Measurements from ENCODE around the gene ZDHHC11. TPM values are rescaled to one million over a fixed set of nuclear protein-coding genes. Genes with fewer than 3 reads are reported as not detected.

ZDHHC11 gene
- total RNA-seq, 1 experiment from 2014 or later, result 17.0 TPM

DNA sequence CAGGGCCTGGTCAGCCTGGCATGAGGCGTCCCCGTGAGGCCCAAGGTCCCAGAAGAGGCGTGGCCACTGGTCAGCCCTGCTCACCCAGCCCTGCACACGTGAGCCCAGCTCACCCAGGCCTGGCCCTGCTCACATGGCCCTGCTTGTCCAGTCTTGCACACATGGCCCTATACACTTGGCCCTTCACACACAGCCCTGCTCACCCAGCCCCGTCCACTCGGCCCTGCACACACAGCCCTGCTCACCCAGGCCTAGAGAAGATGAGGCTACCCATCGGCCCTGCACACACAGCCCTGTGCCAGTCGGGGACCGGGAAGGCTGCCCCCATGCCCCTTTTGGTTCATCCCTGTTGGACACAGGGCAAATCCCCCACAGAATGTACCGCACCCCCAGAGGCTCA lies 94.6 kb downstream of the ZDHHC11 start:
- Histone ChIP-seq H3K4me3 (replicated peaks in 1 of 2; ENCODE audit: low read depth in 1 of 2, low read length in 2 of 2) (no peak overlapping the region), H3K4me1 (ENCODE audit: control insufficient read depth in 1 of 2, insufficient read depth in 2 of 2, low read length in 2 of 2) (no peaks in the 10 kb centered on the region), H3K27ac (ENCODE audit: low read depth, low read length) (no peak overlapping the region), H3K9me3 (ENCODE audit: control insufficient read depth in 1 of 2, insufficient read depth in 1 of 2, low read depth in 1 of 2, low read length in 2 of 2) (no peaks in the 10 kb centered on the region), H3K36me3 (ENCODE audit: control insufficient read depth in 1 of 2, insufficient read depth in 2 of 2, low read length in 2 of 2) (no peaks in the 10 kb centered on the region), H3K9me2 (ENCODE audit: insufficient read depth) (no peaks in the 10 kb centered on the region), H3K4me2 (ENCODE audit: low read length) (no peak overlapping the region), H4K20me1 (ENCODE audit: insufficient read depth) (no peaks in the 10 kb centered on the region), H2AFZ (ENCODE audit: low read depth, low read length, poor library complexity, severe bottlenecking) (no peak overlapping the region), H3K27me3 (ENCODE audit: insufficient read depth, low read length) (no peaks in the 10 kb centered on the region), H3K9ac (ENCODE audit: low read length) (no peak overlapping the region), H3K79me2 (ENCODE audit: insufficient read depth, low read length) (no peaks in the 10 kb centered on the region)
- ChIA-PET POLR2A (no interaction called here), RAD21 (ENCODE audit: low non-redundant PET in 1 of 2, low total read pairs in 2 of 2, uncharacterized antibody in 2 of 2, unreplicated experiment in 2 of 2) (no interaction called here), CTCF (no interaction called here)
- DNase-seq (ENCODE audit: low read depth, low spot score) (no peak), ATAC-seq (no peak)
- no TSS peak for BruUV-seq (replicated peaks)
- intact Hi-C loops (cut with micrococcal nuclease), result no loop called here
- no peak for TF ChIP-seq ELF1 (IDR thresholded peaks at IDR 0.05; ENCODE audit: borderline replicate concordance, low read depth)
- TF ChIP-seq, protein P1, sequence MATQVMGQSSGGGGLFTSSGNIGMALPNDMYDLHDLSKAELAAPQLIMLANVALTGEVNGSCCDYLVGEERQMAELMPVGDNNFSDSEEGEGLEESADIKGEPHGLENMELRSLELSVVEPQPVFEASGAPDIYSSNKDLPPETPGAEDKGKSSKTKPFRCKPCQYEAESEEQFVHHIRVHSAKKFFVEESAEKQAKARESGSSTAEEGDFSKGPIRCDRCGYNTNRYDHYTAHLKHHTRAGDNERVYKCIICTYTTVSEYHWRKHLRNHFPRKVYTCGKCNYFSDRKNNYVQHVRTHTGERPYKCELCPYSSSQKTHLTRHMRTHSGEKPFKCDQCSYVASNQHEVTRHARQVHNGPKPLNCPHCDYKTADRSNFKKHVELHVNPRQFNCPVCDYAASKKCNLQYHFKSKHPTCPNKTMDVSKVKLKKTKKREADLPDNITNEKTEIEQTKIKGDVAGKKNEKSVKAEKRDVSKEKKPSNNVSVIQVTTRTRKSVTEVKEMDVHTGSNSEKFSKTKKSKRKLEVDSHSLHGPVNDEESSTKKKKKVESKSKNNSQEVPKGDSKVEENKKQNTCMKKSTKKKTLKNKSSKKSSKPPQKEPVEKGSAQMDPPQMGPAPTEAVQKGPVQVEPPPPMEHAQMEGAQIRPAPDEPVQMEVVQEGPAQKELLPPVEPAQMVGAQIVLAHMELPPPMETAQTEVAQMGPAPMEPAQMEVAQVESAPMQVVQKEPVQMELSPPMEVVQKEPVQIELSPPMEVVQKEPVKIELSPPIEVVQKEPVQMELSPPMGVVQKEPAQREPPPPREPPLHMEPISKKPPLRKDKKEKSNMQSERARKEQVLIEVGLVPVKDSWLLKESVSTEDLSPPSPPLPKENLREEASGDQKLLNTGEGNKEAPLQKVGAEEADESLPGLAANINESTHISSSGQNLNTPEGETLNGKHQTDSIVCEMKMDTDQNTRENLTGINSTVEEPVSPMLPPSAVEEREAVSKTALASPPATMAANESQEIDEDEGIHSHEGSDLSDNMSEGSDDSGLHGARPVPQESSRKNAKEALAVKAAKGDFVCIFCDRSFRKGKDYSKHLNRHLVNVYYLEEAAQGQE (IDR thresholded peaks at IDR 0.05; ENCODE audit: low read depth), result no peak
- TF ChIP-seq, protein P2, sequence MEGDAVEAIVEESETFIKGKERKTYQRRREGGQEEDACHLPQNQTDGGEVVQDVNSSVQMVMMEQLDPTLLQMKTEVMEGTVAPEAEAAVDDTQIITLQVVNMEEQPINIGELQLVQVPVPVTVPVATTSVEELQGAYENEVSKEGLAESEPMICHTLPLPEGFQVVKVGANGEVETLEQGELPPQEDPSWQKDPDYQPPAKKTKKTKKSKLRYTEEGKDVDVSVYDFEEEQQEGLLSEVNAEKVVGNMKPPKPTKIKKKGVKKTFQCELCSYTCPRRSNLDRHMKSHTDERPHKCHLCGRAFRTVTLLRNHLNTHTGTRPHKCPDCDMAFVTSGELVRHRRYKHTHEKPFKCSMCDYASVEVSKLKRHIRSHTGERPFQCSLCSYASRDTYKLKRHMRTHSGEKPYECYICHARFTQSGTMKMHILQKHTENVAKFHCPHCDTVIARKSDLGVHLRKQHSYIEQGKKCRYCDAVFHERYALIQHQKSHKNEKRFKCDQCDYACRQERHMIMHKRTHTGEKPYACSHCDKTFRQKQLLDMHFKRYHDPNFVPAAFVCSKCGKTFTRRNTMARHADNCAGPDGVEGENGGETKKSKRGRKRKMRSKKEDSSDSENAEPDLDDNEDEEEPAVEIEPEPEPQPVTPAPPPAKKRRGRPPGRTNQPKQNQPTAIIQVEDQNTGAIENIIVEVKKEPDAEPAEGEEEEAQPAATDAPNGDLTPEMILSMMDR (IDR thresholded peaks at IDR 0.05 in 2 of 3, conservative IDR thresholded peaks at IDR 0.05 in 1 of 3; ENCODE audit: borderline replicate concordance in 1 of 3, insufficient read depth in 1 of 3, low read depth in 2 of 3, low read length in 2 of 3), result no peak
- no peak for TF ChIP-seq TCF7L2 (IDR thresholded peaks at IDR 0.05; ENCODE audit: borderline replicate concordance, extremely low read depth, insufficient read depth, insufficient read length)
- TF ChIP-seq ZFX (IDR thresholded peaks at IDR 0.05), result no peak
- no peak for TF ChIP-seq CEBPB (IDR thresholded peaks at IDR 0.05; ENCODE audit: low read depth)
- no peak for TF ChIP-seq JUND (IDR thresholded peaks at IDR 0.05)
- no peak for TF ChIP-seq POLR2AphosphoS5 (IDR thresholded peaks at IDR 0.05; ENCODE audit: low read depth, low read length)
- no peak for TF ChIP-seq POLR2A (IDR thresholded peaks at IDR 0.05; ENCODE audit: borderline replicate concordance, extremely low read depth, insufficient read depth, insufficient read length)
- TF ChIP-seq EZH2 (IDR thresholded peaks at IDR 0.05), result no peak
- TF ChIP-seq RAD21 (IDR thresholded peaks at IDR 0.05; ENCODE audit: low read depth), result no peak
- no peak for TF ChIP-seq EGR1 (IDR thresholded peaks at IDR 0.05; ENCODE audit: low read depth)
- no peak for TF ChIP-seq SP1 (IDR thresholded peaks at IDR 0.05; ENCODE audit: low read depth)
- TF ChIP-seq, protein P3, sequence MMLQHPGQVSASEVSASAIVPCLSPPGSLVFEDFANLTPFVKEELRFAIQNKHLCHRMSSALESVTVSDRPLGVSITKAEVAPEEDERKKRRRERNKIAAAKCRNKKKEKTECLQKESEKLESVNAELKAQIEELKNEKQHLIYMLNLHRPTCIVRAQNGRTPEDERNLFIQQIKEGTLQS (IDR thresholded peaks at IDR 0.05), result no peak
- no peak for TF ChIP-seq FOSL1 (IDR thresholded peaks at IDR 0.05; ENCODE audit: low read depth)
- TF ChIP-seq YY1 (IDR thresholded peaks at IDR 0.05; ENCODE audit: extremely low read depth, insufficient replicate concordance, low read depth, low read length), result no peak
- TF ChIP-seq, protein P4, sequence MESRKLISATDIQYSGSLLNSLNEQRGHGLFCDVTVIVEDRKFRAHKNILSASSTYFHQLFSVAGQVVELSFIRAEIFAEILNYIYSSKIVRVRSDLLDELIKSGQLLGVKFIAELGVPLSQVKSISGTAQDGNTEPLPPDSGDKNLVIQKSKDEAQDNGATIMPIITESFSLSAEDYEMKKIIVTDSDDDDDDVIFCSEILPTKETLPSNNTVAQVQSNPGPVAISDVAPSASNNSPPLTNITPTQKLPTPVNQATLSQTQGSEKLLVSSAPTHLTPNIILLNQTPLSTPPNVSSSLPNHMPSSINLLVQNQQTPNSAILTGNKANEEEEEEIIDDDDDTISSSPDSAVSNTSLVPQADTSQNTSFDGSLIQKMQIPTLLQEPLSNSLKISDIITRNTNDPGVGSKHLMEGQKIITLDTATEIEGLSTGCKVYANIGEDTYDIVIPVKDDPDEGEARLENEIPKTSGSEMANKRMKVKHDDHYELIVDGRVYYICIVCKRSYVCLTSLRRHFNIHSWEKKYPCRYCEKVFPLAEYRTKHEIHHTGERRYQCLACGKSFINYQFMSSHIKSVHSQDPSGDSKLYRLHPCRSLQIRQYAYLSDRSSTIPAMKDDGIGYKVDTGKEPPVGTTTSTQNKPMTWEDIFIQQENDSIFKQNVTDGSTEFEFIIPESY (IDR thresholded peaks at IDR 0.05; ENCODE audit: extremely low read depth, insufficient replicate concordance, low read length), result no peak
- TF ChIP-seq, protein P5, sequence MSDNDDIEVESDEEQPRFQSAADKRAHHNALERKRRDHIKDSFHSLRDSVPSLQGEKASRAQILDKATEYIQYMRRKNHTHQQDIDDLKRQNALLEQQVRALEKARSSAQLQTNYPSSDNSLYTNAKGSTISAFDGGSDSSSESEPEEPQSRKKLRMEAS (IDR thresholded peaks at IDR 0.05), result no peak
